Measurements from ENCODE around the gene PIEZO2. TPM values are rescaled to one million over a fixed set of nuclear protein-coding genes. Genes with fewer than 3 reads are reported as not detected.

Gene PIEZO2
- total and polyA plus RNA-seq, 2 of the 8 experiments (the other 6 are each of a cell fraction or from before 2014, with no cell fraction given), result 4.7 to 16.5 TPM

GRCh38 chr18:10798727-10799550, 350.4 kb downstream of the PIEZO2 start (continued):
- no peak for TF ChIP-seq SP1 (IDR thresholded peaks at IDR 0.05; ENCODE audit: low read depth, low read length)
